ENCODE data around the gene KIAA0825.
"Not testable (repeated sequence)": the region's sequence is repeated elsewhere in the genome, so short reads cannot be mapped to it uniquely, and the experiment has no call there.

KIAA0825 gene

GRCh38 chr5:94240134-94240533 lies 378.3 kb downstream of the KIAA0825 start:
- no peak for DNase-seq

GRCh38 chr5:94239266-94239665 lies 379.1 kb downstream of the KIAA0825 start:
- DNase-seq: no peak

GRCh38 chr5:94234987-94235386 lies 383.4 kb downstream of the KIAA0825 start:
- DNase-seq: no peak

GRCh38 chr5:94228791-94229190 lies 389.6 kb downstream of the KIAA0825 start:
- DNase-seq: no peak

GRCh38 chr5:94223235-94223634 lies 395.2 kb downstream of the KIAA0825 start:
- DNase-seq: no peak

GRCh38 chr5:94218374-94218773 lies 400.0 kb downstream of the KIAA0825 start:
- no peak for DNase-seq

- DNase-seq: no peak
These were observed 400.7 kb downstream of the KIAA0825 start for GRCh38 chr5:94217745-94218144.

- DNase-seq: no peak
These were observed 401.2 kb downstream of the KIAA0825 start for GRCh38 chr5:94217216-94217615.

GRCh38 chr5:94212476-94212875 lies 405.9 kb downstream of the KIAA0825 start:
- DNase-seq: no peak

- no peak for DNase-seq
These were observed 408.5 kb downstream of the KIAA0825 start for GRCh38 chr5:94209774-94210355.

GRCh38 chr5:94209272-94209671 lies 409.1 kb downstream of the KIAA0825 start:
- no peak for DNase-seq

- DNase-seq: no peak
These were observed 418.8 kb downstream of the KIAA0825 start for GRCh38 chr5:94199566-94199965.

GRCh38 chr5:94197970-94198369 lies 420.4 kb downstream of the KIAA0825 start:
- DNase-seq: no peak

GRCh38 chr5:94196953-94197352 lies 421.5 kb downstream of the KIAA0825 start:
- DNase-seq: no peak

GRCh38 chr5:94192658-94193391 lies 425.6 kb downstream of the KIAA0825 start:
- DNase-seq: no peak

- DNase-seq: no peak
These were observed 426.8 kb downstream of the KIAA0825 start for GRCh38 chr5:94191604-94192003.

GRCh38 chr5:94188725-94189124 lies 429.7 kb downstream of the KIAA0825 start:
- DNase-seq: no peak

- no peak for DNase-seq
These were observed 433.5 kb downstream of the KIAA0825 start for GRCh38 chr5:94184870-94185269.

GRCh38 chr5:94181895-94182294 lies 436.5 kb downstream of the KIAA0825 start:
- no peak for DNase-seq

GRCh38 chr5:94180761-94181160 lies 437.6 kb downstream of the KIAA0825 start:
- DNase-seq: no peak

- DNase-seq: no peak
These were observed 442.5 kb downstream of the KIAA0825 start for GRCh38 chr5:94175912-94176311.

GRCh38 chr5:94174748-94175411 lies 443.5 kb downstream of the KIAA0825 start:
- DNase-seq: no peak

- no peak for DNase-seq
These were observed 445.3 kb downstream of the KIAA0825 start for GRCh38 chr5:94173100-94173499.

- not testable (repeated sequence) for DNase-seq
These were observed 447.3 kb downstream of the KIAA0825 start for GRCh38 chr5:94171070-94171469.
